HepG2 (cell line): ENCODE data around the gene ITGB2. TPM values are rescaled to one million over a fixed set of nuclear protein-coding genes. Genes with fewer than 3 reads are reported as not detected.

Experiments used
- ATAC-seq: fragments of 200-7000 bp; cut with Tn5 transposase; 3 replicates; pipeline ENCODE4 v1.9.1; 2020; ENCODE audit warnings: mild to moderate bottlenecking, moderate library complexity
- BruUV-seq: library from RNA; stranded (reverse); fragments of 400-500 nt; replicated peaks from 2 replicates; lab custom pipeline; 2021; lab: Mats Ljungman, UMichigan
- CTCF ChIA-PET: fragments of 300-600 bp; formaldehyde crosslinking; extraction: SDS; loops from one replicate; lab custom pipeline; 2021; ENCODE audit warnings: low total read pairs, inconsistent platforms, low intra/inter-chr PET ratio; lab: Yijun Ruan, JAX
- POLR2A ChIA-PET: fragments of 350-600 bp; sonication (Branson Sonifier 250); formaldehyde crosslinking; loops from one replicate; lab custom pipeline; 2020; ENCODE audit warnings: antibody characterized with exemption, inconsistent platforms; lab: Yijun Ruan, JAX
- DNase-seq: peaks from one replicate; pipeline ENCODE4 v3.0.0-alpha.2; 2015; ENCODE audit warnings: low spot score
- FAIRE-seq: peaks from 3 replicates; lab custom pipeline; 2011; peaks lifted over from hg19 to GRCh38; lab: Jason Lieb, UNC
- H2AFZ ChIP-seq: one replicate; pipeline ENCODE4 v1.6.1; 2011; ENCODE audit warnings: low read length, inconsistent platforms
- H3K27ac ChIP-seq: fragments of 300-600 bp; 3 replicates; pipeline ENCODE4 v1.8.0; 2011; ENCODE audit warnings: mixed run types, mild to moderate bottlenecking, mixed read lengths, low read length, inconsistent platforms; ENCODE audit not compliant: insufficient read depth; ENCODE audit errors: extremely low read length
- H3K27me3 ChIP-seq, 2 experiments: fragments of 200-600 bp in 1 of 2; 2 replicates in 1 of 2; 3 replicates in 1 of 2; pipeline versions ENCODE4 v1.6.0 to v1.8.0; 2011; ENCODE audit warnings: low read length in 2 of 2, mild to moderate bottlenecking in 2 of 2, moderate library complexity in 2 of 2, inconsistent platforms in 1 of 2; ENCODE audit not compliant: insufficient read depth in 2 of 2, control insufficient read depth in 1 of 2
- H3K36me3 ChIP-seq, 2 experiments: fragments of 200-600 bp in 1 of 2; replicated peaks in 1 of 2; 2 replicates in 1 of 2; 3 replicates in 1 of 2; pipeline versions ENCODE4 v1.5.1 to v1.8.0; 2011; ENCODE audit warnings: low read length in 2 of 2, inconsistent platforms in 1 of 2; ENCODE audit not compliant: insufficient read depth in 2 of 2, control insufficient read depth in 1 of 2
- H3K4me1 ChIP-seq: 2 replicates; pipeline ENCODE4 v1.5.1; 2012; ENCODE audit warnings: low read length, inconsistent platforms; ENCODE audit not compliant: insufficient read depth
- H3K4me2 ChIP-seq: 2 replicates; pipeline ENCODE4 v1.6.0; 2011; ENCODE audit warnings: low read depth, low read length, inconsistent platforms
- H3K4me3 ChIP-seq, 3 experiments: fragments of 200-600 bp in 1 of 3; sonication (generic), shearing (Covaris generic) in 1 of 3; replicated peaks in 1 of 3; 2 replicates each; pipeline ENCODE4 v1.5.1; 2011 to 2016; ENCODE audit warnings: low read length in 3 of 3, inconsistent platforms in 2 of 3, low read depth in 2 of 3, mild to moderate bottlenecking in 2 of 3, control low read depth in 1 of 3, mixed read lengths in 1 of 3; ENCODE audit not compliant: insufficient read depth in 1 of 3
- H3K79me2 ChIP-seq: one replicate; pipeline ENCODE4 v1.6.1; 2011; ENCODE audit warnings: low read length, inconsistent platforms; ENCODE audit not compliant: insufficient read depth
- H3K9ac ChIP-seq: 2 replicates; pipeline ENCODE4 v1.6.0; 2011; ENCODE audit warnings: mild to moderate bottlenecking, low read depth, low read length, inconsistent platforms; ENCODE audit not compliant: insufficient read depth
- H3K9me3 ChIP-seq: 2 replicates; pipeline ENCODE4 v1.5.1; 2012; ENCODE audit warnings: mild to moderate bottlenecking, low read length
- H4K20me1 ChIP-seq: 2 replicates; pipeline ENCODE4 v1.6.0; 2011; ENCODE audit warnings: inconsistent platforms, mild to moderate bottlenecking, low read length, moderate library complexity; ENCODE audit not compliant: insufficient read depth
- ATF7 ChIP-seq, 2 experiments: fragments of 450-650 bp in 1 of 2; sonication (generic) in 1 of 2; formaldehyde crosslinking in 1 of 2; IDR thresholded peaks; 2 replicates each; pipeline versions ENCODE4 v1.4.0 to v1.6.1; 2016 to 2020; ENCODE audit warnings: antibody characterized with exemption in 1 of 2, mild to moderate bottlenecking in 1 of 2, missing genetic modification reagents in 1 of 2
- FOSL2 ChIP-seq: sonication (generic); formaldehyde crosslinking; IDR thresholded peaks from 2 replicates; pipeline ENCODE4 v1.4.0; 2020; ENCODE audit warnings: missing genetic modification reagents
- FOXA1 ChIP-seq, 2 experiments: fragments of 450-650 bp in 1 of 2; sonication (generic) in 1 of 2; formaldehyde crosslinking in 1 of 2; IDR thresholded peaks; 2 replicates each; pipeline versions ENCODE4 v1.4.0 to v1.6.1; 2016 to 2020; ENCODE audit warnings: missing genetic modification reagents in 1 of 2
- FOXA3 ChIP-seq: IDR thresholded peaks from 2 replicates; pipeline ENCODE4 v1.6.1; 2016; ENCODE audit warnings: missing genetic modification reagents, missing compliant biosample characterization
- MAFG ChIP-seq: sonication (generic); formaldehyde crosslinking; IDR thresholded peaks from 2 replicates; pipeline ENCODE4 v1.5.1; 2020; ENCODE audit warnings: mild to moderate bottlenecking, missing genetic modification reagents
- MAFK ChIP-seq, 2 experiments: IDR thresholded peaks in 1 of 2; conservative IDR thresholded peaks in 1 of 2; 2 replicates each; pipeline ENCODE4 v1.6.1; 2011; ENCODE audit warnings: improper control_type of control experiment in 2 of 2, low read length in 2 of 2
- MED13 ChIP-seq: sonication (generic); formaldehyde crosslinking; IDR thresholded peaks from 2 replicates; pipeline ENCODE4 v1.5.0; 2020; ENCODE audit warnings: missing genetic modification reagents
- MEF2D ChIP-seq: sonication (generic); formaldehyde crosslinking; IDR thresholded peaks from 2 replicates; pipeline ENCODE4 v1.5.1; 2020; ENCODE audit warnings: mild to moderate bottlenecking, missing genetic modification reagents
- SOX5 ChIP-seq: IDR thresholded peaks from 2 replicates; pipeline ENCODE4 v1.6.1; 2016; ENCODE audit warnings: borderline replicate concordance
- TGIF2 ChIP-seq: IDR thresholded peaks from 2 replicates; pipeline ENCODE4 v1.6.1; 2016; ENCODE audit warnings: control low read depth, missing compliant biosample characterization
- ZBTB38 ChIP-seq: sonication (generic); formaldehyde crosslinking; IDR thresholded peaks from 2 replicates; pipeline ENCODE4 v1.5.1; 2020; ENCODE audit warnings: mild to moderate bottlenecking, missing genetic modification reagents
- ZNF367 ChIP-seq: sonication (generic); formaldehyde crosslinking; IDR thresholded peaks from 2 replicates; pipeline ENCODE4 v1.4.0; 2020; ENCODE audit warnings: missing genetic modification reagents, borderline replicate concordance
- ZNF572 ChIP-seq: sonication (generic); formaldehyde crosslinking; IDR thresholded peaks from 2 replicates; pipeline ENCODE4 v1.5.1; 2020; ENCODE audit warnings: mild to moderate bottlenecking, missing genetic modification reagents
- ZNF703 ChIP-seq: sonication (generic); formaldehyde crosslinking; IDR thresholded peaks from 2 replicates; pipeline ENCODE4 v1.5.1; 2020; ENCODE audit warnings: missing genetic modification reagents, mild to moderate bottlenecking, moderate library complexity, borderline replicate concordance
- WGBS: methylation state at CpG from one replicate; pipeline ENCODE4 v1.1.6; 2017; ENCODE audit warnings: low lambda C conversion rate; 5-methylcytosine and 5-hydroxymethylcytosine counted together
- in situ Hi-C: cut with HindIII; loops from 2 replicates; pipeline ENCODE4 v1.10.0; 2017; ENCODE audit warnings: low pct_unique_long_range_greater_than_20kb; ENCODE audit not compliant: extremely low pct_ligation_motif_present
- intact Hi-C: fragments of 100-400 bp; cut with micrococcal nuclease; formaldehyde crosslinking; loops from one replicate; pipeline ENCODE4 v1.10.0; 2022; ENCODE audit not compliant: unreplicated experiment
- polyA plus RNA-seq, 8 experiments: library from polyadenylated mRNA; depleted of rRNA in 3 of 8; stranded (reverse) in 7 of 8; unstranded in 1 of 8; fragments of >200 nt; fragmentation: Illumina TruSeq in 4 of 8; extraction: Trizol in 4 of 8; gene quantifications; 2 replicates each; pipeline versions ENCODE4 v1.2.1 to v1.2.3, GENCODE V29; 2011 to 2016; ENCODE audit warnings: low read depth in 4 of 8, missing spikeins in 1 of 8, mixed read lengths in 1 of 8; ENCODE audit not compliant: insufficient read depth in 1 of 8
- total RNA-seq, 5 experiments: library from RNA; depleted of rRNA; stranded (reverse); fragments of >200 nt; fragmentation: Illumina TruSeq; extraction: Trizol; gene quantifications; 2 replicates each; pipeline ENCODE4 v1.2.3, GENCODE V29; 2016; ENCODE audit warnings: low read depth in 1 of 5
- TF ChIP-seq, protein P1 (sequence below): sonication (generic); formaldehyde crosslinking; IDR thresholded peaks from 2 replicates; pipeline ENCODE4 v1.4.0; 2020; ENCODE audit warnings: low read depth, missing genetic modification reagents
- TF ChIP-seq, protein P2 (sequence below): sonication (generic); IDR thresholded peaks from 2 replicates; pipeline ENCODE4 v1.6.1; 2016; ENCODE audit warnings: low read depth, borderline replicate concordance
- TF ChIP-seq, protein P3 (sequence below): sonication (generic); formaldehyde crosslinking; conservative IDR thresholded peaks from 2 replicates; pipeline ENCODE4 v1.8.0; 2022; ENCODE audit warnings: mild to moderate bottlenecking, moderate library complexity, missing genetic modification reagents

The ITGB2 gene
- total and polyA plus RNA-seq, 2 of the 13 experiments (the other 11 are each of a cell fraction or from before 2014, with no cell fraction given): 4.2 to 18.0 TPM

DNA sequence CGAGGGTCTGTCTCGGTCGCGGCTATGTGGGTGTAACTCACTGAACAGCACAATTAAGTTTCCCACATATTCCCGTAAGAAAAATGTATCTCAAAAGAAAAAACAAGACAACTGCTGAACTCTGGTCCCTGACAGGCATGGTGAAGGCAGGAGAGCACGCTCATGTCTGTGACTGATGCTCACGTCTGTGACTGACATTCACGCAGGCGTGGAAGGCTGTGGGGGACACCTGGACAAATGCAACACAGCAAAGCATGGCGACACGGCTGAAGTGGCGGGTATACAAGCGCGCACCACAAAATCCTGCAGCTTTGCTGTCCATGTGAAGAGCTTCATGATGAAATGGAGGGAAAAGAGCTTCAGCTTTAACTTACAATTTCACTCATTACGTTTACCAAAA is 53.2 kb downstream of the ITGB2 start (continued):
- TF ChIP-seq, protein P1, sequence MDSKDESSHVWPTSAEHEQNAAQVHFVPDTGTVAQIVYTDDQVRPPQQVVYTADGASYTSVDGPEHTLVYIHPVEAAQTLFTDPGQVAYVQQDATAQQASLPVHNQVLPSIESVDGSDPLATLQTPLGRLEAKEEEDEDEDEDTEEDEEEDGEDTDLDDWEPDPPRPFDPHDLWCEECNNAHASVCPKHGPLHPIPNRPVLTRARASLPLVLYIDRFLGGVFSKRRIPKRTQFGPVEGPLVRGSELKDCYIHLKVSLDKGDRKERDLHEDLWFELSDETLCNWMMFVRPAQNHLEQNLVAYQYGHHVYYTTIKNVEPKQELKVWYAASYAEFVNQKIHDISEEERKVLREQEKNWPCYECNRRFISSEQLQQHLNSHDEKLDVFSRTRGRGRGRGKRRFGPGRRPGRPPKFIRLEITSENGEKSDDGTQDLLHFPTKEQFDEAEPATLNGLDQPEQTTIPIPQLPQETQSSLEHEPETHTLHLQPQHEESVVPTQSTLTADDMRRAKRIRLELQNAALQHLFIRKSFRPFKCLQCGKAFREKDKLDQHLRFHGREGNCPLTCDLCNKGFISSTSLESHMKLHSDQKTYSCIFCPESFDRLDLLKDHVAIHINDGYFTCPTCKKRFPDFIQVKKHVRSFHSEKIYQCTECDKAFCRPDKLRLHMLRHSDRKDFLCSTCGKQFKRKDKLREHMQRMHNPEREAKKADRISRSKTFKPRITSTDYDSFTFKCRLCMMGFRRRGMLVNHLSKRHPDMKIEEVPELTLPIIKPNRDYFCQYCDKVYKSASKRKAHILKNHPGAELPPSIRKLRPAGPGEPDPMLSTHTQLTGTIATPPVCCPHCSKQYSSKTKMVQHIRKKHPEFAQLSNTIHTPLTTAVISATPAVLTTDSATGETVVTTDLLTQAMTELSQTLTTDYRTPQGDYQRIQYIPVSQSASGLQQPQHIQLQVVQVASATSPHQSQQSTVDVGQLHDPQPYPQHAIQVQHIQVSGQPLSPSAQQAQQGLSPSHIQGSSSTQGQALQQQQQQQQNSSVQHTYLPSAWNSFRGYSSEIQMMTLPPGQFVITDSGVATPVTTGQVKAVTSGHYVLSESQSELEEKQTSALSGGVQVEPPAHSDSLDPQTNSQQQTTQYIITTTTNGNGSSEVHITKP (CRISPR knock-in tag): no peak
- TF ChIP-seq ZBTB38 (CRISPR knock-in tag): peak; percentile 77; the same call in 1 of the 2 replicates
- no peak for TF ChIP-seq MED13 (CRISPR knock-in tag)
- no peak for TF ChIP-seq ZNF703 (CRISPR knock-in tag)
- TF ChIP-seq MEF2D (CRISPR knock-in tag): no peak
- TF ChIP-seq FOSL2: no peak

DNA sequence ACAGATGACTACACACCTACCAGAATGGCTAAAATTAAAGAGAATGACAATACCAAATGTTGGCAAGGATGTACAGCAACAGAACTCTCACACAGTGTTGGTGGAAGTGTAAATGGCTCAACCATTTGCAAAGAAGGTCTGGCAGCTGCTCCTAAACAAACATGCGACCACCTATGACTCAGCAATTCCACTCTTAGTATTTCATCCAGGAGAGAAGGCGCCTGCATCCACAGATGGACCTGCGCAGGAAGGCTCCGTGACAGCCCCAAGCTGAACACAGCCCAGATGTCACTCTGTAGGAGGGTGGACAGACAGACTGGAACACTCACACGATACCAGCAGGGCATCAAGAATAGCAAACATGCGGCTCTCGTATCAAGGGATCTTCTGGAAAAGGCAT is 53.9 kb downstream of the ITGB2 start:
- Histone ChIP-seq H3K27me3 (no peaks in the 10 kb centered on the region; a peak in 1 of 5 replicates), H4K20me1 (peaks cover 99% of the 10 kb centered on the region), H3K36me3 (peaks cover 36 to 64% of the 10 kb centered on the region in 2 experiments), H3K9me3 (no peaks in the 10 kb centered on the region), H3K4me2 (peak overlapping the region; percentile 95), H3K4me1 (peaks cover 89% of the 10 kb centered on the region), H3K9ac (peak overlapping the region; percentile 35; the same call in 1 of the 2 replicates), H3K79me2 (peaks cover 97% of the 10 kb centered on the region), H3K27ac (peak overlapping the region; percentile 31), H2AFZ (no peak overlapping the region), H3K4me3 (peak overlapping the region in 2 of 3 experiments; percentile 16 to 42; a peak in 2 of 6 replicates)
- no TSS peak for BruUV-seq
- CTCF ChIA-PET: no interaction called here
- 72% methylated on average over 7 of the region's 7 CpGs for WGBS
- in situ Hi-C loops: no loop called here
- no peak for ATAC-seq
- FAIRE-seq: no peak
- peak; percentile 45 for DNase-seq
- POLR2A ChIA-PET: interaction anchor here (1.1 to 1.4 kb wide), 3 partner anchors 11 to 65 kb away, joined by 3 to 5 read pairs (median 4); partner anchors contain the start of gene UBE2G2
- intact Hi-C loops: no loop called here
- TF ChIP-seq MAFG (CRISPR knock-in tag): peak; percentile 75; the same call in 1 of the 2 replicates
- TF ChIP-seq, protein P2, sequence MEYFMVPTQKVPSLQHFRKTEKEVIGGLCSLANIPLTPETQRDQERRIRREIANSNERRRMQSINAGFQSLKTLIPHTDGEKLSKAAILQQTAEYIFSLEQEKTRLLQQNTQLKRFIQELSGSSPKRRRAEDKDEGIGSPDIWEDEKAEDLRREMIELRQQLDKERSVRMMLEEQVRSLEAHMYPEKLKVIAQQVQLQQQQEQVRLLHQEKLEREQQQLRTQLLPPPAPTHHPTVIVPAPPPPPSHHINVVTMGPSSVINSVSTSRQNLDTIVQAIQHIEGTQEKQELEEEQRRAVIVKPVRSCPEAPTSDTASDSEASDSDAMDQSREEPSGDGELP: peak; percentile 28; the same call in 1 of the 2 replicates
- no peak for TF ChIP-seq ATF7 (IDR thresholded peaks at IDR 0.05)
- TF ChIP-seq ATF7 (CRISPR knock-in tag; IDR thresholded peaks at IDR 0.05): no peak
- peak; percentile 78 to 85 for TF ChIP-seq MAFK (conservative IDR thresholded peaks at IDR 0.05 in 1 of 2, IDR thresholded peaks at IDR 0.05 in 1 of 2; ENCODE audit: low read length in 2 of 2)
- 0 out of 2 replicates have a peak, but pooled peaks have one; percentile 50 for TF ChIP-seq TGIF2
- TF ChIP-seq, protein P3, sequence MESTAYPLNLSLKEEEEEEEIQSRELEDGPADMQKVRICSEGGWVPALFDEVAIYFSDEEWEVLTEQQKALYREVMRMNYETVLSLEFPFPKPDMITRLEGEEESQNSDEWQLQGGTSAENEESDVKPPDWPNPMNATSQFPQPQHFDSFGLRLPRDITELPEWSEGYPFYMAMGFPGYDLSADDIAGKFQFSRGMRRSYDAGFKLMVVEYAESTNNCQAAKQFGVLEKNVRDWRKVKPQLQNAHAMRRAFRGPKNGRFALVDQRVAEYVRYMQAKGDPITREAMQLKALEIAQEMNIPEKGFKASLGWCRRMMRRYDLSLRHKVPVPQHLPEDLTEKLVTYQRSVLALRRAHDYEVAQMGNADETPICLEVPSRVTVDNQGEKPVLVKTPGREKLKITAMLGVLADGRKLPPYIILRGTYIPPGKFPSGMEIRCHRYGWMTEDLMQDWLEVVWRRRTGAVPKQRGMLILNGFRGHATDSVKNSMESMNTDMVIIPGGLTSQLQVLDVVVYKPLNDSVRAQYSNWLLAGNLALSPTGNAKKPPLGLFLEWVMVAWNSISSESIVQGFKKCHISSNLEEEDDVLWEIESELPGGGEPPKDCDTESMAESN (CRISPR knock-in tag): no peak
- TF ChIP-seq ZNF572 (CRISPR knock-in tag): no peak
- TF ChIP-seq FOXA1 (IDR thresholded peaks at IDR 0.05): no peak
- peak; percentile 55; the same call in 1 of the 2 replicates for TF ChIP-seq FOXA1 (CRISPR knock-in tag; IDR thresholded peaks at IDR 0.05)
- peak; percentile 58 for TF ChIP-seq FOXA3
- no peak for TF ChIP-seq ZNF367 (CRISPR knock-in tag)
- 0 out of 2 replicates have a peak, but pooled peaks have one; percentile 15 for TF ChIP-seq SOX5 (CRISPR knock-in tag)
